Measurements from ENCODE around the gene HOGA1.

DNA sequence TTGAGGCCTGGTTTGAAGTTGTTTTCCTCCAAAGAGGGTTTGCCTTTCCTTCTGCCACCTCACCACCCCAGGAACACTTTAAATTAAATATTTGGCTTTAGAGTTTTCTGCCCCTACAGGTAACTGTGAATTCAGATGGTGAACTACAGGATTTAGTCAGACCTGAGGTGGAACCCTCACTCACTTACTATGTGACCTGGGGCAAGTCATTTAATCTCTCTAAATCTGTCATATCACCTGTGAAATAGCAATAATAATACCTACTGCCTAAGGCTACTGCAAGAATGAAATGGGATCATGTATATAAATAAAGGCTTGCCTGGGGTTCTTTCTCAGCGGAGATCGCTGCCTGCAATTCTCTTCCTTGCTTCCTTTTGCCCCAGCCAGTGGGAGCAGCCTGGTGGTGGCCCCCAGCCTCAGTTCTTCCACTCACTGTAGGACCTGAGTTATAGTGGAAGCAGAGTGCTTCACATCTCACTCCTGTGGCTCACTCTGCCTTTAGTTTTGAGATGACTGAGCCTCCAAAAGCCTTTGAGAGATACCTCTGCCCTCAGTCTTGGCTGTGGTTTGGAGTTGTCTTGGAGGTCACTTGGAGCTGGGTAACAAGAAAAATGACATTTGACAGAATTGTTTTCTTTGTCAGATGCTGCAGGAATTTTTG is 17.7 kb upstream of the HOGA1 start:
- TF ChIP-seq, protein P1, sequence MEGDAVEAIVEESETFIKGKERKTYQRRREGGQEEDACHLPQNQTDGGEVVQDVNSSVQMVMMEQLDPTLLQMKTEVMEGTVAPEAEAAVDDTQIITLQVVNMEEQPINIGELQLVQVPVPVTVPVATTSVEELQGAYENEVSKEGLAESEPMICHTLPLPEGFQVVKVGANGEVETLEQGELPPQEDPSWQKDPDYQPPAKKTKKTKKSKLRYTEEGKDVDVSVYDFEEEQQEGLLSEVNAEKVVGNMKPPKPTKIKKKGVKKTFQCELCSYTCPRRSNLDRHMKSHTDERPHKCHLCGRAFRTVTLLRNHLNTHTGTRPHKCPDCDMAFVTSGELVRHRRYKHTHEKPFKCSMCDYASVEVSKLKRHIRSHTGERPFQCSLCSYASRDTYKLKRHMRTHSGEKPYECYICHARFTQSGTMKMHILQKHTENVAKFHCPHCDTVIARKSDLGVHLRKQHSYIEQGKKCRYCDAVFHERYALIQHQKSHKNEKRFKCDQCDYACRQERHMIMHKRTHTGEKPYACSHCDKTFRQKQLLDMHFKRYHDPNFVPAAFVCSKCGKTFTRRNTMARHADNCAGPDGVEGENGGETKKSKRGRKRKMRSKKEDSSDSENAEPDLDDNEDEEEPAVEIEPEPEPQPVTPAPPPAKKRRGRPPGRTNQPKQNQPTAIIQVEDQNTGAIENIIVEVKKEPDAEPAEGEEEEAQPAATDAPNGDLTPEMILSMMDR (optimal IDR thresholded peaks at IDR 0.05 in 1 of 3, IDR thresholded peaks at IDR 0.05 in 1 of 3, conservative IDR thresholded peaks at IDR 0.05 in 1 of 3; ENCODE audit: extremely low read depth in 1 of 3, insufficient read depth in 2 of 3, low read length in 3 of 3), result no peak
- no peak for TF ChIP-seq EZH2 (IDR thresholded peaks at IDR 0.05; ENCODE audit: low read length)

Measured in keratinocyte (primary cell).